Neural cell (in vitro differentiated cells): ENCODE data around the gene WFDC12.

Source experiments
- POLR2AphosphoS5 ChIP-seq: IDR thresholded peaks from 2 replicates; pipeline ENCODE4 v1.6.1; 2012
- RAD21 ChIP-seq: fragments of 450-650 bp; conservative IDR thresholded peaks from 2 replicates; pipeline ENCODE4 v1.6.1; 2014; ENCODE audit warnings: antibody characterized with exemption, mild to moderate bottlenecking, moderate library complexity
- REST ChIP-seq: IDR thresholded peaks from 2 replicates; pipeline ENCODE4 v1.6.1; 2012; ENCODE audit warnings: borderline replicate concordance
- TF ChIP-seq, protein P1 (sequence below): fragments of 450-650 bp; IDR thresholded peaks from 2 replicates; pipeline ENCODE4 v1.5.1; 2014; ENCODE audit warnings: antibody characterized with exemption, mild to moderate bottlenecking, moderate library complexity; ENCODE audit not compliant: poor library complexity, severe bottlenecking

DNA sequence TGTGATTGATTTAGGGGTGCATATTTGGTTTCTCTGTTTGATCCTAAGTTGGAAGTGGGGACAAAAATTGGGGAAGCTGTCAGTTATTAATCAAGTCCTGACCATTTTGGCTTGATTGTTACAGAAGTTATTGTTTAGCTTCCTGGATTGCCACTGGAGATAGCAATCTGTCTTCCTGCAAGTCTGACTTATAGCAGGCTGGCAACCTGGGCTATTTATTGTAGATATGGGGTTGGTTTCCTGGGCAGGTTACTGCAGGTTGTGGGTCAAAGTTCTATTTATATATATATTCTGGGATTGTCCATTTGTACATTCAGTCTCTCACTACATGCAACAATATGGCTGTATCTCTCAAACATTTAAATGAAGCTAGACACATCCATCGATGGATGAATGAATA lies 41.1 kb downstream of the WFDC12 start:
- TF ChIP-seq POLR2AphosphoS5 (no peak), REST (no peak), RAD21 (no peak)
- TF ChIP-seq, protein P1, sequence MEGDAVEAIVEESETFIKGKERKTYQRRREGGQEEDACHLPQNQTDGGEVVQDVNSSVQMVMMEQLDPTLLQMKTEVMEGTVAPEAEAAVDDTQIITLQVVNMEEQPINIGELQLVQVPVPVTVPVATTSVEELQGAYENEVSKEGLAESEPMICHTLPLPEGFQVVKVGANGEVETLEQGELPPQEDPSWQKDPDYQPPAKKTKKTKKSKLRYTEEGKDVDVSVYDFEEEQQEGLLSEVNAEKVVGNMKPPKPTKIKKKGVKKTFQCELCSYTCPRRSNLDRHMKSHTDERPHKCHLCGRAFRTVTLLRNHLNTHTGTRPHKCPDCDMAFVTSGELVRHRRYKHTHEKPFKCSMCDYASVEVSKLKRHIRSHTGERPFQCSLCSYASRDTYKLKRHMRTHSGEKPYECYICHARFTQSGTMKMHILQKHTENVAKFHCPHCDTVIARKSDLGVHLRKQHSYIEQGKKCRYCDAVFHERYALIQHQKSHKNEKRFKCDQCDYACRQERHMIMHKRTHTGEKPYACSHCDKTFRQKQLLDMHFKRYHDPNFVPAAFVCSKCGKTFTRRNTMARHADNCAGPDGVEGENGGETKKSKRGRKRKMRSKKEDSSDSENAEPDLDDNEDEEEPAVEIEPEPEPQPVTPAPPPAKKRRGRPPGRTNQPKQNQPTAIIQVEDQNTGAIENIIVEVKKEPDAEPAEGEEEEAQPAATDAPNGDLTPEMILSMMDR: no peak
